HL-60 (cell line): Measurements from ENCODE around the gene IL20RB.

Experiments used
- DNase-seq, 2 experiments: peaks; one replicate each; pipeline ENCODE4 v3.0.0-alpha.2; 2010 to 2020; ENCODE audit warnings: low read depth in 1 of 2, low spot score in 1 of 2
- H3K27ac ChIP-seq: fragments of 250-450 bp; sonication (Bioruptor Pico); replicated peaks from 2 replicates; pipeline ENCODE4 v1.5.1; 2020; ENCODE audit warnings: mild to moderate bottlenecking, moderate library complexity
- H3K27me3 ChIP-seq: fragments of 250-450 bp; sonication (Bioruptor Pico); 2 replicates; pipeline ENCODE4 v1.5.1; 2021; ENCODE audit warnings: mild to moderate bottlenecking, moderate library complexity; ENCODE audit not compliant: insufficient read depth, poor library complexity, severe bottlenecking
- H3K4me3 ChIP-seq: replicated peaks from 2 replicates; pipeline ENCODE4 v1.5.1; 2011; ENCODE audit warnings: mild to moderate bottlenecking, control low read depth, low read length; ENCODE audit not compliant: insufficient read depth
- GABPA ChIP-seq: IDR thresholded peaks from 2 replicates; pipeline ENCODE4 v1.6.1; 2012; ENCODE audit warnings: low read depth
- POLR2AphosphoS5 ChIP-seq: IDR thresholded peaks from 2 replicates; pipeline ENCODE4 v1.6.1; 2012; ENCODE audit warnings: low read depth
- SPI1 ChIP-seq: IDR thresholded peaks from 2 replicates; pipeline ENCODE4 v1.6.1; 2012; ENCODE audit warnings: low read depth, mild to moderate bottlenecking, borderline replicate concordance
- TF ChIP-seq, protein P1 (sequence below): IDR thresholded peaks from 2 replicates; pipeline ENCODE4 v1.6.1; 2012; ENCODE audit warnings: low read depth; ENCODE audit not compliant: insufficient replicate concordance
- TF ChIP-seq, protein P2 (sequence below): IDR thresholded peaks from one replicate; pipeline ENCODE4 v1.5.1; 2011; ENCODE audit warnings: low read length, control low read depth, inconsistent platforms; ENCODE audit not compliant: insufficient read depth

Gene IL20RB

DNA sequence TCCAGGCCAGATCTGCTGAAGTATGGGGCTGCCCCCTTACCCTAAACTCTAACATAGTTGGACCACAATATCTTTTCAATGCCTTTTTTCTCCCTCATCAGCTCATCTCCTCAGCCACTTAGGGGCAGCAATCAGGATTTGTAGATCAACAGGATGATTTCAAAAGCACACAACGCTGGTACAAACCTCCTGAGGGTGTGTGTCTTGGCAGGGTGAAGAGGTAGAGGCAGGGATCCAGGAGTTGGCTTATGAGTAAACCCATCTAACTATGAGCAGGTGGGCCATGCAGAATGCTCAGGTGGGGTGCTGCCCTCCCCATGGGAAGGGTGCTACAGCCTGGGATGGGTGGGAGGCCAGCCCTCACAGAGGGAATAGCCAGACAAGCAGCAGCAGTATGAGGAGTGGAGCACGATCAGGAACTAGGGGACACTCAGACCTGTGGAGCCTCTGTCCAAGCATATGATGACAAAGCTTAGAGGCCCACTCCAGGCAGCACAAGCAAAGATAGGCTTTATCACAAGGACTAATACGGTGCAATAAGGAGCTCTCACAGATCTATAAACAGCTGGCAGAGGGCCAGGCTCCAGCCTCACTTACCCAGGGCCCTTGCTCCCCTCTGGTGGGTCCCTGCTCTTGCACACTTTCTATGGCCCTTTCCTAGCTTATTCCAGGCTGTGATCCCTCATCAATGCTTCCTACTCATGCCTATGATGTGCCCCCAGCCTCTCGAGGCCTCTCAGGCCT, 32.2 kb downstream of the IL20RB start:
- no peaks in the 10 kb centered on the region for H3K27me3 ChIP-seq
- TF ChIP-seq SPI1 (no peak), POLR2AphosphoS5 (no peak), GABPA (no peak)
- TF ChIP-seq, protein P1, sequence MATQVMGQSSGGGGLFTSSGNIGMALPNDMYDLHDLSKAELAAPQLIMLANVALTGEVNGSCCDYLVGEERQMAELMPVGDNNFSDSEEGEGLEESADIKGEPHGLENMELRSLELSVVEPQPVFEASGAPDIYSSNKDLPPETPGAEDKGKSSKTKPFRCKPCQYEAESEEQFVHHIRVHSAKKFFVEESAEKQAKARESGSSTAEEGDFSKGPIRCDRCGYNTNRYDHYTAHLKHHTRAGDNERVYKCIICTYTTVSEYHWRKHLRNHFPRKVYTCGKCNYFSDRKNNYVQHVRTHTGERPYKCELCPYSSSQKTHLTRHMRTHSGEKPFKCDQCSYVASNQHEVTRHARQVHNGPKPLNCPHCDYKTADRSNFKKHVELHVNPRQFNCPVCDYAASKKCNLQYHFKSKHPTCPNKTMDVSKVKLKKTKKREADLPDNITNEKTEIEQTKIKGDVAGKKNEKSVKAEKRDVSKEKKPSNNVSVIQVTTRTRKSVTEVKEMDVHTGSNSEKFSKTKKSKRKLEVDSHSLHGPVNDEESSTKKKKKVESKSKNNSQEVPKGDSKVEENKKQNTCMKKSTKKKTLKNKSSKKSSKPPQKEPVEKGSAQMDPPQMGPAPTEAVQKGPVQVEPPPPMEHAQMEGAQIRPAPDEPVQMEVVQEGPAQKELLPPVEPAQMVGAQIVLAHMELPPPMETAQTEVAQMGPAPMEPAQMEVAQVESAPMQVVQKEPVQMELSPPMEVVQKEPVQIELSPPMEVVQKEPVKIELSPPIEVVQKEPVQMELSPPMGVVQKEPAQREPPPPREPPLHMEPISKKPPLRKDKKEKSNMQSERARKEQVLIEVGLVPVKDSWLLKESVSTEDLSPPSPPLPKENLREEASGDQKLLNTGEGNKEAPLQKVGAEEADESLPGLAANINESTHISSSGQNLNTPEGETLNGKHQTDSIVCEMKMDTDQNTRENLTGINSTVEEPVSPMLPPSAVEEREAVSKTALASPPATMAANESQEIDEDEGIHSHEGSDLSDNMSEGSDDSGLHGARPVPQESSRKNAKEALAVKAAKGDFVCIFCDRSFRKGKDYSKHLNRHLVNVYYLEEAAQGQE, result no peak
- TF ChIP-seq, protein P2, sequence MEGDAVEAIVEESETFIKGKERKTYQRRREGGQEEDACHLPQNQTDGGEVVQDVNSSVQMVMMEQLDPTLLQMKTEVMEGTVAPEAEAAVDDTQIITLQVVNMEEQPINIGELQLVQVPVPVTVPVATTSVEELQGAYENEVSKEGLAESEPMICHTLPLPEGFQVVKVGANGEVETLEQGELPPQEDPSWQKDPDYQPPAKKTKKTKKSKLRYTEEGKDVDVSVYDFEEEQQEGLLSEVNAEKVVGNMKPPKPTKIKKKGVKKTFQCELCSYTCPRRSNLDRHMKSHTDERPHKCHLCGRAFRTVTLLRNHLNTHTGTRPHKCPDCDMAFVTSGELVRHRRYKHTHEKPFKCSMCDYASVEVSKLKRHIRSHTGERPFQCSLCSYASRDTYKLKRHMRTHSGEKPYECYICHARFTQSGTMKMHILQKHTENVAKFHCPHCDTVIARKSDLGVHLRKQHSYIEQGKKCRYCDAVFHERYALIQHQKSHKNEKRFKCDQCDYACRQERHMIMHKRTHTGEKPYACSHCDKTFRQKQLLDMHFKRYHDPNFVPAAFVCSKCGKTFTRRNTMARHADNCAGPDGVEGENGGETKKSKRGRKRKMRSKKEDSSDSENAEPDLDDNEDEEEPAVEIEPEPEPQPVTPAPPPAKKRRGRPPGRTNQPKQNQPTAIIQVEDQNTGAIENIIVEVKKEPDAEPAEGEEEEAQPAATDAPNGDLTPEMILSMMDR, result no peak
- DNase-seq, result no peak
- no peak overlapping the region for H3K27ac ChIP-seq
- no peak overlapping the region for H3K4me3 ChIP-seq

DNA sequence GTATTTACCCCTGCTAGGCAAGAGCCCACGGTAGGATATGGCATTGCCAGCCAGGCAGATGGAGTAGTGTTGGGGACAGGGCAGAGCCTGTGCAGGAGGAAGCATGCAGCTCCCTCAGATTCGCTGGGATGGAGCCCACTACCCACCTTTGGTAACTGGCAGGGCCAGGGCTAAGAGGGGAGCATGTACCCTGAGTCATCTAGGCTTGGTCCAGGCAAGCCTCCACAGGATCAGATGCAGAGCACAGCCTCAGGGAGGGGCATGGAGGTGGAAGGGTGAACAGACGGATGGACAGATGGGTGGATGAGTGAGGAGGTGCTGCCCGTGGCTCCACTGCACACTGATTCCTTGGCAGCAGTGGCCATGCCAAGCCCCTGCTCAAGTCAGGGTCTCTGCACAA, 33.0 kb downstream of the IL20RB start:
- DNase-seq, result no peak
- no peak overlapping the region for H3K27ac ChIP-seq
- H3K4me3 ChIP-seq, result no peak overlapping the region
- H3K27me3 ChIP-seq, result no peaks in the 10 kb centered on the region
- TF ChIP-seq POLR2AphosphoS5, result no peak
- TF ChIP-seq, protein P1, result no peak
- TF ChIP-seq SPI1, result no peak
- no peak for TF ChIP-seq GABPA
- TF ChIP-seq, protein P2, result no peak

DNA sequence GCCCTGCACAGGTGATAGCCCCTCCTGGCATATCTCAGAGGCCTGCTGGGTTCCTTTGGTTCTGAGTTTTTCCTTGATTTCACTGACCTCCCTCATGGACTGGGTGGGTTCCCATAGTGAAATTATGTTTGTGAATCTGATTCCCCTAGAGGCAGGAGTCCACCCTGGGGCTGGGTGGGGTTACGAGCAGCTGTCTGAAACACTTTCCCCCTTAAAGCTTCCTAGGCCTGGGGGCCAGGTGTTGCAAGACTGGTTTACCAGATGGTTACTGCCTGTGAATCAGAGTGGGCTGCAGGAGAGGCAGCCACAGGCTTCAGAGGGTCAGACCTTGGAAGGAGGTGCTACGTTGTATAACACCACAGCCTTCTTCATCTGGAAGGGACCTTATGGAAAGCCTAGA, 34.3 kb downstream of the IL20RB start:
- DNase-seq, result no peak
- Histone ChIP-seq H3K27me3 (no peaks in the 10 kb centered on the region), H3K27ac (no peak overlapping the region), H3K4me3 (no peak overlapping the region)
- TF ChIP-seq SPI1, result no peak
- TF ChIP-seq, protein P1, result no peak
- TF ChIP-seq, protein P2, result no peak
- TF ChIP-seq POLR2AphosphoS5, result no peak
- no peak for TF ChIP-seq GABPA
